Activated effector memory CD4-positive, alpha-beta T cell treated with Interleukin-2 at 50 U/mL for 16 hours (primary cell): Measurements from ENCODE around the gene TMCO6.
A peak's percentile ranks its signal among the peaks of the same experiment; 100 is the strongest.
"Not testable (repeated sequence)": the region's sequence is repeated elsewhere in the genome, so short reads cannot be mapped to it uniquely, and the experiment has no call there.

Experiments
- DNase-seq: peaks from one replicate; pipeline ENCODE4 v3.0.0-alpha.2; 2020

TMCO6 gene

DNA sequence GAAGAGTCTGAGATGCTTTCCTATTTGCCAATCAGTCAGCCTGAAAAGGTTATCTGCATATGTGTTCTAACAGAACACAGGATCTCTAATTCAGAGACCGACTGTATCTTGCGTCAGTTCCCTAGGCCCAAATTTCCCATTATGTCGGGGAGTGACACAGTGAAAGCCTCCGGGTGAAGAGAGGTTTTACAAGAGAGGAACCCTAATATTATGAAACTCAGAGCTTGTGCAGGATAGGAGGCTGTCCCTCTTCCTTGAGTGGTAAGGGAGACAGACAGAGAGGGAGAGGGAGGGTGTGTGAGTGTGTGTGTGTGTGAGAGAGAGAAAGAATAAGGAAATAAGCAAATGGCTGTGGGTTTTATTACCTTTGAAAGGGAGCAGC lies 8.2 kb upstream of the TMCO6 start:
- DNase-seq: no peak

DNA sequence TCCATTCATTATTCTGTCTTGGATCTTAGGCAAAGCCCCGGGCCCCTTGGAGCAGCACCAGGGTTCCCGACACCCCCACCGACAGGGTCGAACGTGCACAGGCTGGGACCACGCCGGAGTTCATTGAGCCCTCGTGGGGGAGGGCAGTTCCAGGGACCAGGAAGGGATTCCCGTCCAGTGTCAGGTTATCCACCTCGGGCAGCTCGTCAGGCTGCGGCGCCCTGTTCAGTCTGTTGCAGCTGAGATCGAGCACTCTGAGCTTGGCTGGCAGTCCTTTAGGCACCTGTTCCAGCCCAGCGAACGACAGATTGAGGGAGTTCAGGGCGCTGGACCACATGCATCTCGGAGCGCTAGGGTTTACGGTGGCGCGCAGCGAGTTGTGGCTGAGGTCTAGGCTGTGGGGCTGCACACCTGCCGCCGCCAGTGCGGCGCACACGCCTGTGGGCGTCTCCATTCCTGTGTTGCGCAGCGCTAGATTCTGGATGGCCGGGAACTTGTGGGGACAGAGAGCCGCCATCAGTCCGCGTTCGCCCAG lies 7.4 kb upstream of the TMCO6 start:
- DNase-seq: no peak

DNA sequence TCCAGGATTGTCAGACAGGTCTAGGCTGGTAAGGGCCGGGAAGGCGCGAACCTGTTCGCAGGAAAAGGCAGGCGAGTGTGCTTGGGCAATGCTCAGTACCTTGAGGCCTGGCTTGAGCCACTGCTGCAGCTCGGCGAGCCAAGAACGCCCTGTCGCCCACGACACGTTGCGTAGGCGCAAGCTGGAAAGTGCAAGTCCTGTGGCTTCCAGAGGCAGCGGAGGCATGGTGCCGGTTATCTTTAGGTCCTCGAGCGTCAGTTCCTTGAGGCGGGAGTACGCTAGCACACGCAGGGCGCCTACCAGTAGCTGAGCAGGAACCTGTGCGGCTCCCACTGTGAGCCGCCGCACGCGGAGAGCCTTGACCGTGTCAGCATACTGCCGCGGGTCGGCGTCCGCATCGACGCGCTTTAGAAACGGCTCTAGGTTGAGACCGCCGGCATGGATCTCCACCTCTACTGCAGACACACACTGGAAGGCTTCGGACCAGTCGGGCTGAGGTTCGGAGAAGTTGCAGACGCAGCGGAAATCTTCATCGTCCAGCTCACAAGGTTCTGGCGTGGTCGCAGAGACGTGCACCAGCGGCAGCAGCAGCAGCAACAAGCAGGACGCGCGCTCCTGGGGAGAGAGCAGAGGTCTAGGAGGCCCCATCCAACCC lies 6.8 kb upstream of the TMCO6 start:
- peak; percentile 37 for DNase-seq

DNA sequence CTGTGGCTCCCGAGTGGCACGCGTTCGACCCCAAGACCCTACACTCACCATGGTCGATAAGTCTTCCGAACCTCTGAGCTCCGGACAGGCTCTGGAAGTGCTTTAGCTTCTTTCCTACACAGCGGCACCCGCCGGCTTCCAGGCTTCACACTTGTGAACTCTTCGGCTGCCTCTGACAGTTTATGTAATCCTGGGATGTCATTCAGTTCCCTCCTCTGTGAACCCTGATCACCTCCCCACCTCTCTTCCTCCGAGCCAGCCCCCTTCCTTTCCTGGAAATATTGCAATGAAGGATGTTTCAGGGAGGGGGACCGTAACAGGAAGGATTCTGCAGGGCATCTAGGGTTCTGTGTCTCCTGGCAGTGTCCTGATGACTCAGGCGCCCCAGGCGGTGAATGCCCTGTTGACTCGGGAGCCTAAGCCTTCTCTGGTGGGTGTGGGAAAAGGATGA lies 6.2 kb upstream of the TMCO6 start, which contains the start of gene CD14:
TSS of gene CD14 (minus strand) at position 155 of the 451 bp plus-strand sequence. CDS start at position 51, 104 bp downstream.
- DNase-seq: no peak

DNA sequence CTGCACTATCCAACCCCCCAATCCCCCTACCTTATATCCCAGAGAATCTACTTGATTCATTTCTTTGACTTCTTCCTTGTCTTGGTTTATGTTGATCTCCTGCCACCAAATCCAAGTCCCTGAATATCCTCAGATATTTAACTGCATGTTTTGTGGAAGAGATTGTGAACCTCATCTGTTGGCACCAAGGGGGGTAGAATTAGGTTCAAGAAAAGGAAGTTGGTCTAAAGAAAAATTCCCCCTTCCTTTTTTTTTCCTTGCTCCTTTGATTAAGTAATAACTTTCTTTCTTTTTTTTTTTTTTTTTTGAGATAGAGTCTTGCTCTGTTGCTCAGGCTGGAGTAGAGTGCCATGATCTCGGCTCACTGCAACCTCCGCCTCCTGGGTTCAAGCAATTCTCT lies 5.8 kb upstream of the TMCO6 start:
- DNase-seq: no peak

DNA sequence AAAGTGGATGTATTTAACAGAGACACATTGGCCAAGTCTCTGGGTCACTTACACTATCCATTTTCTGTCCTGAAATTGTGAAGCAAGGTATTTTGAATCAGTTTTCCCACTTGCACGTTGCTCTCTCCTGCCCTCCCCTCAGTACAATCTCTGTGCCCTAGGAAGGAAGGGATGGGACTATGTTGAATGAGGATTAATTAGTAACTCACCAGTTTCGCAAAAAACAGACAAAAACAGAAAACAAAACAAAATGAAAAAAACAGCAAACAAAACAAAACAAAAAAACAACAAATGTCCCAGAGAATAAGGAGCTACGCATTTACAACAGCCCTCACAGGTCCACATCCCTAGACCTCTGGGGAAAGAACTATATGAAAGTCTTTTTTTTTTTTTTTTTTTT lies 5.1 kb upstream of the TMCO6 start:
- DNase-seq: no peak

DNA sequence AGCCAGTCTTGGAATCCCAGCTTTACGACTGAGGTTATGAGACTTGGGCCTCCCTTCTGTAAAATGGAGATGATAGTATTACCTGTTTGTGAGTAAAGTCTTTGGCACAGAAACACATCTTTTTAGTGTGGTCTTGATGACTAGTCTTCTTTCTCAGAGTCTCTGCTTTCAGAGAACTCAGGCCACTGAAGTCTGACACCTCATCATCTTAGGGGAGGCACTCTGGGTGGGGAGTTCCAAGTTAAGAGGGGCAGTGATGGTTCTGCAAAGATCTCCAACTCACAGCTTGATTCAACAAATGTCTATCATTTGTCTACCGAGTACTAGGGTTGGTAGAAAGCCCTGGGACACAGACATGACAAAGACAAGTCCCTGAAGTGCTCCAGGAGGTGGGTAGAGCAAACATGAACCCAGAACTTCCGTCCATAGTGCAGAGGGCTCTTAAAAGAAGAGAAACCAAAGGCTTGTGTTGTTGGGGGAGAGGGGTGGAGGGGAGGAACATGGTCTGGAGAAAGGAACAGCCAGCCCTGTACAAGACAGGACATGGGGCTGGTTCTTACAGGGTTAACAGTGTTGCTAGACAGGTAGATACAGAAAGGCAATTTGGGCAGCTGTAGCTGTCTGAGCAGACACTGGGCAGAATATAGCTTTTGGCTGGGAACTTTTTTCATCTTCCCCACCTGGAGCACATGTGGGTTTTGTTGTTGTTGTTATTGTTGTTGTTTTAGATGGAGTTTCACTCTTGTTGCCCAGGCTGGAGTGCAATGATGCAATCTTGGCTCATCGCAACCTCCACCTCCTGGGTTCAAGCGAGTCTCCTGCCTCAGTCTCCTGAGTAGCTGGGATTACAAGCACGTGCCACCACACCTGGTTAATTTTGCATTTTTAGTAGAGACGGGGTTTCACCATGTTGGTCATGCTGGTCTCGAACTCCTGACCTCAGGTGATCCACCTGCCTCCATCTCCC lies 3.7 kb upstream of the TMCO6 start:
- DNase-seq: no peak

DNA sequence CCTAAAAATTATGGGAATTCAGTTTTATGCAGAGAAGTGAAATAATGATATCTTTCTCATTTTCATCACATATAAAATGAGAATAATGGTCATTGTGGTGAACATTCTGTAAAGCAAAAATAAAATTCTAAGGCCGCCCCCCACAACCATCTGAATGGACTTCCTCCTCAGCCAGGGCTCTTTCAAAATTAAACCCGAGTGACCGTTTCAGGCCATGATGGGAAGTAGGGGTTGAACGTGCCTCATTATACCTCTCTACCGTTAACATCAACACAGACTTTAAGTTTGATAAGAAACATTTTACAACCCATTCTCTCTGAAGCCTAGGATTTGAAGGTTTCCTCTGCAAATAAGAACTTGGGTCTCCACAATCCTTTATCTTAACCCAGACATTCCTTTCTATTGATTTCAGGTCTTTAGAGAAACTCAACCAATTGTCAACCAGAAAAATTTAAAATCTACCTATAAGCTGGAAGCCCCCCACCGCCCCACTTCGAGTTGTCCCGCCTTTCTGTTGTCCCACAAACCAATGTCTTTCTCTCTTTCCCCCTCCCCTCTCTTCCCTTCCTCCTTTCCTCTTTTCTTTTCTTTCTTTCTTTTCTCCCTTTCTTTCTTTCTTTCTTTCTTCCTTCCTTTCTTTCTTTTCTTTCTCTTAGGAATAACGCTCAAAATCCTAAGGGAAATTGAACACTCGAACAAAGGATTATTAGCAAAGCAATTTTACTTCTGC lies 1.7 kb upstream of the TMCO6 start:
- DNase-seq: no peak

DNA sequence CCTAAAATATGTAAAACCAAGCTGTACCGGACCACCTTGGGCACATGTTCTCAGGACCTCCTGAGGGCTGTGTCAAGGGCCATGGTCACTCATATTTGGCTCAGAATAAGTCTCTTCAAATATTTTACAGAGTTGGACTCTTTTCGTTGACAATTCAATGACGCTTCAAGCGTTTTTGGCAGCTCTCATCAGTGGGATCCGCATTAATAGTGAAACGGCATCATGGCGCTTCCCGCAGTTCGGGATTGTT lies 428 bp upstream of the TMCO6 start:
- DNase-seq: not testable (repeated sequence)

DNA sequence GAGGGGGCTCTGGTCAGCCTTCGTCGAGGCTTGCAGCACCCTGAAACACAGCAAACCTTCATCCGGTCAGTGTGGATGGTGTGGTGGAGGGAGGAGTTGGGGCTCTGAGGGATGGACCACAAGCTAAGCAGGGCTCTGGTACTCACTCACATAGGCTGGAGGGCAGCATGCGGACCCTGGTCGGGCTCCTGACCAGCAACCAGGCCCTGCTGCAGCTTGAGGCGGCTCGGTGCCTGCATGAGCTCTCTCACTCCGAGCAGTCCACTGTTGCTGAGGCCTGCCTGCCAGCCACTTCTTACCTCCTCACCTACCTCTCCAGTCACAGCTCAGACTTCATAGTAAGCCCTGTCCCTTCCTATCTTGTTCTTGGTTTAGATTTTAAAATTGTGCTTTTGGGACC lies 2.5 kb downstream of the TMCO6 start:
- DNase-seq: no peak

DNA sequence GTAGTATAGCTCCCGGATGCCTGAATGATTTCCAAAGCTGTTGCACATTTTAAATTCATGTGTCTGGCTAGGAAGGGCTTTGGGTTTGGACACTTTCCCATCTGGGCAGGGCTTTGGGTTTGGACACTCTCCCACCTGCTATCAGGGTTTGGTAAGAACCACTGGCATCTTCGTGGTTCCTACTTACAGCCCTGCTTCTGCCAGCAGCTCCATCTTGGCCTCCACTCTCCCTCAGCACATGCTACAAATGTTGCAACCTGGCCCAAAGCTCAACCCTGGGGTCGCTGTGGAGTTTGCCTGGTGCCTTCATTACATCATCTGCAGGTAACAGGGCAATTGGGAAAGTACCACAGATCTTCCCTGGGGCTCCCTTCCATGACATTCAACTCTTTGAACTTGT lies 3.5 kb downstream of the TMCO6 start:
- DNase-seq: no peak

DNA sequence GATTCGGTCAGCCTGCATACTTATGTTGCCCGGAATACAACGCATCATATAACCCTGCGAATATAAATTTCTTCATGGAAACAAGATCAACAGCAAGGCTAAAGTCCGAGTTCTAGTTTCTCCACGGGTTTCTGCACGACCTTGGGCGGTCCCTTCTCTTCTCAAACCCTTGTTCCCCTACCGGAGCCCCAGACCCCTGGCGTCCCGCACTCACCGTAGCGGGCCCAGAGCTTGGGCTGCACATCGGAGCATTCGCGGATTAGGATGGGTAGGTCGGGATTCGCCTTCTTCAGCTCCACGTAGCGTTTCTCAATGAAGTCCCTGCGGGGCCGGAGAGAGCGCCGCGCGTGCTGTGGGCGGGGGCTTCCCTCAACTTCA lies 7.8 kb downstream of the TMCO6 start:
- no peak for DNase-seq

DNA sequence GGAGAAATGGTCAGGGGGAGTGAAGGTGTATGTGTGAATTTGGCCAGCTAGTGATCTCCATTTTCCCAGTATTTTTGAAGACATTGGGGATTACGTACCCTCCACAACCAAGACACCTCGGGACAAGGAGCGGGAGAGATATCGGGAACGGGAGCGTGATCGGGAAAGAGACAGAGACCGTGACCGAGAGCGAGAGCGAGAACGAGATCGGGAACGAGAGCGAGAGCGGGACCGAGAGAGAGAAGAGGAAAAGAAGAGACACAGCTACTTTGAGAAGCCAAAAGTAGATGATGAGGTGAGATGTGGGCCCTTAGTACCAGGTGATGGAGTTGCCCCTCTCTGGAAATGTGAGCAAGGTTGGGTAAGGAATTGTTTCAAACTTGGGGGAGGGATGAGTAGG lies 19.6 kb downstream of the TMCO6 start:
- DNase-seq: no peak

DNA sequence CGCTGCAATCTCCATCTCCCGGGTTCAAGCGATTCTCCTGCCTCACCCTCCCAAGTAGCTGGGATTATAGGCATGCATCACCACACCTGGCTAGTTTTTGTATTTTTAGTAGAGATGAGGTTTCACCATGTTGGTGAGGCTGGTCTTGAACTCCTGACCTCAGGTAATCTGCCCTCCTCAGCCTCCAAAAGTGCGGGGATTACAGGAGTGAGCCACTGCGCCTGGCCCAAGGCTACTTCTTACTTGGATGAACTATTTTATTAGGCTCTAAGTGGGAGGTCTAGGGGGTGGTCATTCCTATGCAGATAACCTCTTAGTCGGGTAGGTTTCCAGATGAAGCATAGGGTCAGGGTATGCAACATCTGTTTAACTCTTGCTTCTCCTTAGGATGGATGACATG lies 21.1 kb downstream of the TMCO6 start:
- not testable (repeated sequence) for DNase-seq

DNA sequence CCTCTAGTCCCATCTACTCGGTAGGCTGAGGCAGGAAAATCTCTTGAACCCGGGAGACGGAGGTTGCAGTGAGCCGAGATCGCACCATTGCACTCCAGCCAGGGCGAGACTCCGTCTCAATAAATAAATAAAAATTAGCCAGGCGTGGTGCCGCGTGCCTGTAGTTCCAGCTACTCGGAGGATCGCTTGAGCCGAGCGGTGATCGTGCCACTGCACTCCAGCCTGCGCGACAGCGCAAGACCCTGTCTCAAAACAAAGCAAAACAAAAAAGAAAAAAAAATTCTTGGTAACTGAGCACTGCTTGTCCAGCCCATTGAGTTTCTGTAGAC lies 24.7 kb downstream of the TMCO6 start:
- DNase-seq: no peak

DNA sequence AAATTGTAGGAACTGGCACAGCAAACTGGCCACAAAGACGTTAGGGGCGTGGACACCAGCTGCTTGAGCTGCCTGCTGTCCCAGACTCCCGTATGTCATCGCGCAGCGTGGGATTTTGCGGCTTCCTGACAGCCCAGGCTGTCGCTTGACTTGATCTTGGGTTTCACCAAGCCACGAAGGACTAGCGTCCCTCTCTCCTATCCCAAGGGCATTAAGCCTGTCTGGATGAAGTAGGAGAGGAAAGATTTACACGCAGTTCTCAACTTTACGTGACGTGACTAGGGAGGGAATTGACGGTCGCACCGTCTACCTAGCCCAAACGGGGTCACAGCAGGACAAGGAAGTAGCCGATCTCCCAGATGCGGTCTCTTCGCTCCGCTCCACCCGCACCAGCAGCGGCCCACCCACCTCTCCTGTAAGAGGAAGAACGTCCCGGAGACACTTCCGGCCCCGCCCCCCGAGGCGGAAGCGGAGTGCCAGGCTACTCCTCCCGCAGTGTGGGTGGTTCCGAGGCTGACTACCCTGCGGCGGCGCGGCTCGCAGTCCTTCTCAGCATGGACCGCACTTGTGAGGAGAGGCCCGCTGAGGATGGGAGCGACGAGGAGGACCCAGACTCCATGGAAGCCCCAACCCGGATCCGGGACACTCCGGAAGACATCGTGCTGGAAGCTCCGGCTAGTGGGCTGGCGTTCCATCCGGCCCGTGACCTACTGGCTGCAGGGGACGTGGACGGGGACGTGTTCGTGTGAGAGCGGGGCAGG lies 25.3 kb downstream of the TMCO6 start, which contains the start of gene WDR55:
TSS of gene WDR55 (plus strand) at position 546 of the 761 bp plus-strand sequence. CDS start at position 555, 9 bp downstream.
- peak; percentile 93 for DNase-seq

DNA sequence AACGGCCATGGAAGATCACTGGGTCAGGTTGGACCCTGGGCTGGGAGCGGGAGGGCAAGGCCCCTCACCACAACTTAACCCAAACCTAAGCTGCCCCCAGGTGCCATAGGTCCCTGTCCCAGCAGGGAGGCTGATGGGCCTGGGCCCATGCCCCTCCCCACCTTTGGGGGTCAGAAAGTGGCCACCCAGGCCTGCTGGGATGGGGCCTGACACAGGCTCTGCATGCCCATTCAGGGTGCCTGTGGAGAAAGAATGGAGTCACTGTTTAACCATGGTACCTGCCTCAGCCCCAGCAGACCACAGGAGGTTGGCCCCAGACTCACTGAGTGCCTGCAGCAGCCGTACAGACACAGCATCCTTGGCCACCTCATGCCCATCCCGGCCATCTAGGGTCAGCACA lies 31.8 kb downstream of the TMCO6 start:
- DNase-seq: not testable (repeated sequence)

DNA sequence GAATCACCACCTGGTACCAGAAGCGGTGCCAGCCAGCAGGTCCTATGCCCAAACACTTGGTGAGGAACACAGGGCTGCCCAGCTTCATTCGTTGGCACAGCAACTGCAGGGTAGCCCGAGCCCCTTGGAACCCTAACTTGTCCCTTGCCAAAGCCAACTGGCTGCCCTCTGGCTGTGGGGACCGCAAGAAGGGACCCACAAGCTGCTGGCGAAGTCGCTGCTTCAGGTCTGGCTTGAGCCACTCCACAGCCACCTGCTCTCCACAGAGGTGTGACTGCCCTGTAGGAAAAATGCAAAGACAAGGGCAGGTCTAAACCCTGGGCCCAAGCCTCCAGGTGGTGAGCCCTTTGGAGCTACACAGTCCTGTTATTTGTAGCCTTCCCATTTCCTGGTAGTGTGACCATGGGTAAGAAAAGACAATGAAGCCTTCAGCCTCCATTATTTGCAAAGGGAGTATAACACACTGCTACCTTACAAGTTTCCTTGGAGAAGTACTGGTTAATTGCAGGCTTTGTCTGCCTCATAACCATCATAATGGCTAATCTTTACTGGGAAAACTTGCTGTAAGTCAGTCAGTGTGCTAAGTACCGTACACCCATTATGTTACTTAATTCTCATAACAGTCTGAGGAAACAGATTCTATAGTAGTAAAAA lies 32.3 kb downstream of the TMCO6 start:
- no peak for DNase-seq

DNA sequence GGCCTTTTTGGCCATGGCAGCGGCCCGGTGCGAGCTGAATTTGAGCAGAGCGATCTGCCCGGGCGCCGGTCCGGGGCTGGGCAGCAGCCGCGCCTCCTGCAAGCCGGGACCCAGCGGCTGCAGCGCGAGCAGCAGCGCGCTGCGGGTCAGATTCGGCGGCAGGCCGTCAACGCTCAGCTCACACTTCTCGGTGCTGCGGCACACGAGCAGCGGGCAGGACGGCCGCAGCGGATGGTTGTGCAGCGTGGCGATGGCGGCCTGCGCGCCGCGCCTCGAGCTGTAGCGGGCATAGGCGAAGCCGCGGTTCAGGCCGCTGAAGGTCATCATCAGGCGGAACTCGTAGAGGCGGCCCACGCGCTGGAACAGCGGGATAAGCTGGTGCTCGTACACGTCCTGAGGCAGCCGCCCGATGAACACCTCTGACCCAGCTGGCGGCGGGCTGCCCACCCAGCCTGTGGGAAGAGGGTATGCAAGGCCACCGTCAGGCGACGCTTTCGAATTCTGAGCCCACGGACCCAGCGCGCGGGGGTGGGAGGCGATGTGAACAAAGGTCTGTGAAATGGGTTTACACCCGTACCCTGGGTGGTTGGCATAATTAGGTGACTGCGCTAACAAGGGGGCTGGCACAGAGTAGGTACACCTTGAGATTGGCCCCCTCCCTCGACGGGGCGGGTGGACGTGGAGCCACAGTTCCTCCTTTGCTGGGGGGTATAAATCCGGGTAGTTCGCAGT lies 33.4 kb downstream of the TMCO6 start:
- DNase-seq: no peak

DNA sequence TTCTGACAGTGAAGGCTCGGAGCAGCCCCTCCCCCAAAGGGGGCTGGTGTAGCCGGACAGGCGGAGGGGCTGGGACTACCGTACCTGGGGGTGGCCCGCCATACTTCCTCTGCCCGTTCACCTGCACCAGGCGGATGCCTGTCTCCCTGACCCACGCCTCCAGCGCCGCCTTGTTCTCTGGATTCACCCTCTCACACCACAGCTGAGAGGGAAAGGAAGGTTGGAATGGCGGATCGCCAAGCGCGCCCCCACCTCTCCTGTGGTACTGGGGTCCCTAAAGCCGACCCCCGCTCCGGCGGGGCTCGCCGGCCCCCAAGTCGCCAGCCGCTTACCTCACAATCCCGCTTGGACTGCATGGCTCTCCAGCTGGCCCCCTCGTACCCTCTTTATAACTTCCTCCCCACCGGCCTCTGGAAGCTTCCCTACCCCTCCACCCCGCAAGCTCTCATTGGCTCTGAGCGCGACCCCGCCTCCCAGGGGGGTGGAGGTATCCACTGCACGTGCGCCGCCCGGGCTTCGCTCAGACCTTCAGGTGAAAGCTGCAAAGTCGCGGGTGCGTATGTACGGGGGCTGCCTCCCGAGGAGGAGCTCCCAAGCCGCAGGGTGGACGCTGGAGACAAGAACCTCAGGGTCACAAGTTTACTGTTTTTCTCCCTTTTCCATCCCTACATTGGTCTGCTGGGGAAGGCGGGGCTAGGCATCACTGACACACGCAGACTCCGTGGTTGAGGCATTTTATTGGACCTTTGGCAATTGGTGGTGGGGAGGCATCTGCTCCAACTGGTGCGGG lies 34.1 kb downstream of the TMCO6 start, which contains the start of gene DND1:
TSS of gene DND1 (minus strand) at position 390 of the 790 bp plus-strand sequence. CDS start at position 356, 34 bp downstream.
- DNase-seq: no peak
